ENCODE measurements around the gene CLSTN2.

Gene CLSTN2

GRCh38 chr3:140160553-140160952 lies 225.6 kb downstream of the CLSTN2 start:
- no peak for DNase-seq (ENCODE audit: low read depth, low spot score)
- no peak overlapping the region for H3K4me3 ChIP-seq (ENCODE audit: low read depth, low read length)
- peak; percentile 9 for TF ChIP-seq CTCF (IDR thresholded peaks at IDR 0.05; ENCODE audit: low read depth, low read length)
- in situ Hi-C loops (cut with HindIII; ENCODE audit: low sequenced_read_pairs) = no loop called here

GRCh38 chr3:140162551-140162950 lies 227.6 kb downstream of the CLSTN2 start:
- DNase-seq (ENCODE audit: low read depth, low spot score) = no peak
- in situ Hi-C loops (cut with HindIII; ENCODE audit: low sequenced_read_pairs) = no loop called here
- TF ChIP-seq CTCF (IDR thresholded peaks at IDR 0.05; ENCODE audit: low read depth, low read length) = no peak
- H3K4me3 ChIP-seq (ENCODE audit: low read depth, low read length) = no peak overlapping the region

- in situ Hi-C loops (cut with HindIII; ENCODE audit: low sequenced_read_pairs) = no loop called here
- DNase-seq (ENCODE audit: low read depth, low spot score) = no peak
- no peak for TF ChIP-seq CTCF (IDR thresholded peaks at IDR 0.05; ENCODE audit: low read depth, low read length)
- no peak overlapping the region for H3K4me3 ChIP-seq (ENCODE audit: low read depth, low read length)
These were observed 228.3 kb downstream of the CLSTN2 start for GRCh38 chr3:140163159-140163763.

- no peak for DNase-seq (ENCODE audit: low read depth, low spot score)
- H3K4me3 ChIP-seq (ENCODE audit: low read depth, low read length) = no peak overlapping the region
- no peak for TF ChIP-seq CTCF (IDR thresholded peaks at IDR 0.05; ENCODE audit: low read depth, low read length)
- in situ Hi-C loops (cut with HindIII; ENCODE audit: low sequenced_read_pairs) = no loop called here
These were observed 229.2 kb downstream of the CLSTN2 start for GRCh38 chr3:140164156-140164555.

GRCh38 chr3:140164922-140165590 lies 230.1 kb downstream of the CLSTN2 start:
- H3K4me3 ChIP-seq (ENCODE audit: low read depth, low read length) = no peak overlapping the region
- DNase-seq (ENCODE audit: low read depth, low spot score) = no peak
- TF ChIP-seq CTCF (IDR thresholded peaks at IDR 0.05; ENCODE audit: low read depth, low read length) = no peak
- in situ Hi-C loops (cut with HindIII; ENCODE audit: low sequenced_read_pairs) = no loop called here

GRCh38 chr3:140165781-140166180 lies 230.8 kb downstream of the CLSTN2 start:
- in situ Hi-C loops (cut with HindIII; ENCODE audit: low sequenced_read_pairs) = no loop called here
- no peak for TF ChIP-seq CTCF (IDR thresholded peaks at IDR 0.05; ENCODE audit: low read depth, low read length)
- H3K4me3 ChIP-seq (ENCODE audit: low read depth, low read length) = no peak overlapping the region
- DNase-seq (ENCODE audit: low read depth, low spot score) = no peak

Data from astrocyte of the spinal cord (primary cell).